OCI-LY3 (cell line): Measurements from ENCODE around the gene ERP29.

Source experiments
- EZH2phosphoT487 ChIP-seq: fragments of 200-600 bp; shearing (Covaris generic); IDR thresholded peaks from 2 replicates; pipeline ENCODE4 v1.6.1; 2018; ENCODE audit warnings: antibody characterized with exemption, mixed run types, low read depth
- TF ChIP-seq, protein P1 (sequence below): fragments of 200-600, 300-600 bp; sonication (generic); IDR thresholded peaks from 2 replicates; pipeline ENCODE4 v1.5.1; 2014; ENCODE audit warnings: antibody characterized with exemption, low read length, low read depth

DNA sequence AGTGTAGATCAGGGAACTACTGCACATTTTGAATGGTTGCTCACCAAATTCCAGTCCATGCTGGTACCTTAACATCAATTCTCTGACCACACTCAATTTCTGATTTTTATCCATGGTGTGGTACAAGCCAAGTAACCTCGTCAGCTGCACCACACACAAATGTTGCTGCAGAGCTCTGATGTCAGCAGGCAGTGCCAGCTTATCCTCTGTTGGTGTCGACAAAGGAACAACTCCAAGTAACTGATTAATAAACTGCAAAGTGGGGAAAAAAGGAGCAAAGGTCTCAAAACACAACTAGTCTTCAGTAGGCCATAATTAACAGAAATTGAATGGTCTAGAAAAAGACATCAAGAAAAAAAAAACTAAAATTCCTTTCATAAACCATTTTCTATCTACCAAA is 47.9 kb downstream of the ERP29 start:
- TF ChIP-seq, protein P1, sequence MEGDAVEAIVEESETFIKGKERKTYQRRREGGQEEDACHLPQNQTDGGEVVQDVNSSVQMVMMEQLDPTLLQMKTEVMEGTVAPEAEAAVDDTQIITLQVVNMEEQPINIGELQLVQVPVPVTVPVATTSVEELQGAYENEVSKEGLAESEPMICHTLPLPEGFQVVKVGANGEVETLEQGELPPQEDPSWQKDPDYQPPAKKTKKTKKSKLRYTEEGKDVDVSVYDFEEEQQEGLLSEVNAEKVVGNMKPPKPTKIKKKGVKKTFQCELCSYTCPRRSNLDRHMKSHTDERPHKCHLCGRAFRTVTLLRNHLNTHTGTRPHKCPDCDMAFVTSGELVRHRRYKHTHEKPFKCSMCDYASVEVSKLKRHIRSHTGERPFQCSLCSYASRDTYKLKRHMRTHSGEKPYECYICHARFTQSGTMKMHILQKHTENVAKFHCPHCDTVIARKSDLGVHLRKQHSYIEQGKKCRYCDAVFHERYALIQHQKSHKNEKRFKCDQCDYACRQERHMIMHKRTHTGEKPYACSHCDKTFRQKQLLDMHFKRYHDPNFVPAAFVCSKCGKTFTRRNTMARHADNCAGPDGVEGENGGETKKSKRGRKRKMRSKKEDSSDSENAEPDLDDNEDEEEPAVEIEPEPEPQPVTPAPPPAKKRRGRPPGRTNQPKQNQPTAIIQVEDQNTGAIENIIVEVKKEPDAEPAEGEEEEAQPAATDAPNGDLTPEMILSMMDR, result no peak
- TF ChIP-seq EZH2phosphoT487, result no peak
